Naive thymus-derived CD4-positive, alpha-beta T cell (primary cell): ENCODE measurements around the gene TMEM132C. TPM values are rescaled to one million over a fixed set of nuclear protein-coding genes. Genes with fewer than 3 reads are reported as not detected.
"Not testable (repeated sequence)": the region's sequence is repeated elsewhere in the genome, so short reads cannot be mapped to it uniquely, and the experiment has no call there.

Experiments
- ATAC-seq: fragments of 150-1000 bp; cut with Tn5 transposase; 2 replicates; pipeline ENCODE4 v1.10.0; 2021; ENCODE audit warnings: mild to moderate bottlenecking, moderate library complexity
- CTCF ChIA-PET: fragments of 350-600 bp; sonication (Branson Sonifier 250); formaldehyde crosslinking; loops from one replicate; lab custom pipeline; 2021; ENCODE audit warnings: antibody characterized with exemption; lab: Charles Lee
- POLR2A ChIA-PET: fragments of 350-600 bp; sonication (Branson Sonifier 250); formaldehyde crosslinking; loops from one replicate; lab custom pipeline; 2021; ENCODE audit warnings: antibody characterized with exemption, inconsistent platforms; lab: Charles Lee
- DNase-seq, 9 donors: peaks; one replicate each; pipeline versions ENCODE4 v3.0.0 to v3.0.0-alpha.2; 2020 to 2022; ENCODE audit warnings: mixed read lengths in 1 of 9
- H3K27ac ChIP-seq: one replicate; pipeline ENCODE4 v1.7.0; 2013; ENCODE audit warnings: mild to moderate bottlenecking, low read depth, low read length, moderate library complexity
- H3K27me3 ChIP-seq, 2 donors: one replicate each; pipeline ENCODE4 v1.7.0; 2013; ENCODE audit warnings: low read length in 2 of 2, mild to moderate bottlenecking in 2 of 2, moderate library complexity in 2 of 2; ENCODE audit not compliant: control insufficient read depth in 2 of 2, insufficient read depth in 2 of 2
- H3K36me3 ChIP-seq, 3 experiments: 1 replicate in 2 of 3; 2 replicates in 1 of 3; pipeline ENCODE4 v1.7.0; 2013; ENCODE audit warnings: low read length in 3 of 3, mild to moderate bottlenecking in 3 of 3, moderate library complexity in 1 of 3; ENCODE audit not compliant: insufficient read depth in 3 of 3, control insufficient read depth in 2 of 3
- H3K4me1 ChIP-seq, 2 donors: one replicate each; pipeline ENCODE4 v1.7.0; 2013; ENCODE audit warnings: low read length in 2 of 2, mild to moderate bottlenecking in 2 of 2, moderate library complexity in 1 of 2; ENCODE audit not compliant: control insufficient read depth in 2 of 2, insufficient read depth in 2 of 2
- H3K4me3 ChIP-seq: 2 replicates; pipeline ENCODE4 v1.7.0; 2013; ENCODE audit warnings: mild to moderate bottlenecking, low read length
- H3K9me3 ChIP-seq, 3 experiments: 1 replicate in 2 of 3; 2 replicates in 1 of 3; pipeline ENCODE4 v1.7.0; 2013; ENCODE audit warnings: low read length in 3 of 3; ENCODE audit not compliant: control insufficient read depth in 2 of 3
- H3K27ac Mint-ChIP-seq, 9 donors: one replicate each; pipeline ENCODE4 v1.8.0; 2020 to 2022; ENCODE audit warnings: mixed read lengths in 9 of 9, mild to moderate bottlenecking in 8 of 9, moderate library complexity in 5 of 9, inconsistent platforms in 2 of 9
- H3K27me3 Mint-ChIP-seq, 5 donors: one replicate each; pipeline ENCODE4 v1.8.0; 2021 to 2022; ENCODE audit warnings: mixed read lengths in 5 of 5, mild to moderate bottlenecking in 1 of 5
- H3K36me3 Mint-ChIP-seq, 5 donors: one replicate each; pipeline ENCODE4 v1.8.0; 2020 to 2022; ENCODE audit warnings: mixed read lengths in 5 of 5, mild to moderate bottlenecking in 3 of 5, inconsistent platforms in 1 of 5
- H3K4me1 Mint-ChIP-seq, 7 donors: one replicate each; pipeline ENCODE4 v1.8.0; 2020 to 2022; ENCODE audit warnings: mixed read lengths in 7 of 7, mild to moderate bottlenecking in 3 of 7, inconsistent platforms in 1 of 7
- H3K4me3 Mint-ChIP-seq, 10 donors: one replicate each; pipeline ENCODE4 v1.8.0; 2020 to 2022; ENCODE audit warnings: mild to moderate bottlenecking in 10 of 10, mixed read lengths in 10 of 10, moderate library complexity in 6 of 10, inconsistent platforms in 2 of 10
- H3K9me3 Mint-ChIP-seq, 11 donors: one replicate each; pipeline ENCODE4 v1.8.0; 2020 to 2022; ENCODE audit warnings: mixed read lengths in 11 of 11, mild to moderate bottlenecking in 4 of 11, inconsistent platforms in 1 of 11, moderate library complexity in 1 of 11
- intact Hi-C, 2 donors: fragments of 100-400 bp; cut with micrococcal nuclease; formaldehyde crosslinking; loops; one replicate each; pipeline ENCODE4 v1.15.1; 2023
- polyA plus RNA-seq, 2 donors: library from polyadenylated mRNA; unstranded; fragments of 300-500 nt; fragmentation: Illumina TruSeq; gene quantifications; one replicate each; pipeline ENCODE4 v1.2.3, GENCODE V29; 2021
- total RNA-seq, 6 experiments: library from RNA in 5 of 6; stranded (reverse) in 5 of 6; gene quantifications; 1 replicate in 5 of 6; 2 replicates in 1 of 6; pipeline ENCODE4 v1.2.3 and lab custom pipeline; 2021 to 2026

Gene TMEM132C
- total and polyA plus RNA-seq, 7 experiments from 2014 or later: not detected

DNA sequence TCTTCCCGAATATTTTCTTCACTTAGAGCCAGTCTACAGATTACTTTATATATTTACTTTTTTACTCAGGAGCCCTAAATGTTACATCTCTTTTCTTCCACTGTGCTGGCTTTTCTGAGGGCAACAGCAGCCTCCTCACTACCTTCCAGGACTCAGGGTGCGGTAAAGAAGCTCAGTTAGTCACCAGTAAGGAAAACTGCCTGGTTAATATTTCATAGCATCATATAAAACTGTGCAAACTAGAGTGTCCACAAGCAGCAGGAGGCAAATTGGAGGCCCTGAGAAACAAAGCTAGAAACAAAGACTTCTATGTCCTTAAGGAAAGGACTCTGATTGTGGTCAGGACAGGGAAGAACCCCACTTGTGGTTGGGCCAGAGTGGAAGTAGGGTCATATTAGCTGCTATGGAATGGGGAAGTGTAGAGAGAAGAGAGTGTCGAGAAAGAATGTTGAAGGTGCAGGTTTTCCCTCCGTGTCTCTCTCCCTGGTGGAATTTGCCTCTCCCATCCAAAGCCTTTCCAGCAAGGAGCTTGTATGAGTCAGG lies 336.7 kb downstream of the TMEM132C start:
- no peaks in the 10 kb centered on the region for H3K36me3 Mint-ChIP-seq
- H3K4me1 ChIP-seq: no peaks in the 10 kb centered on the region
- H3K4me3 ChIP-seq: no peak overlapping the region
- ChIA-PET POLR2A (no interaction called here), CTCF (no interaction called here)
- no peaks in the 10 kb centered on the region for H3K27me3 ChIP-seq
- H3K4me3 Mint-ChIP-seq: no peak overlapping the region
- DNase-seq (no peak), ATAC-seq (no peak)
- no peaks in the 10 kb centered on the region for H3K4me1 Mint-ChIP-seq
- peaks cover 0 to 3% (median 0%) of the 10 kb centered on the region in 11 donors for H3K9me3 Mint-ChIP-seq
- no peaks in the 10 kb centered on the region for H3K36me3 ChIP-seq
- peaks cover 0 to 3% (median 0%) of the 10 kb centered on the region in 5 donors for H3K27me3 Mint-ChIP-seq
- no peak overlapping the region for H3K27ac Mint-ChIP-seq
- intact Hi-C loops: no loop called here
- H3K9me3 ChIP-seq: no peaks in the 10 kb centered on the region
- no peak overlapping the region for H3K27ac ChIP-seq

DNA sequence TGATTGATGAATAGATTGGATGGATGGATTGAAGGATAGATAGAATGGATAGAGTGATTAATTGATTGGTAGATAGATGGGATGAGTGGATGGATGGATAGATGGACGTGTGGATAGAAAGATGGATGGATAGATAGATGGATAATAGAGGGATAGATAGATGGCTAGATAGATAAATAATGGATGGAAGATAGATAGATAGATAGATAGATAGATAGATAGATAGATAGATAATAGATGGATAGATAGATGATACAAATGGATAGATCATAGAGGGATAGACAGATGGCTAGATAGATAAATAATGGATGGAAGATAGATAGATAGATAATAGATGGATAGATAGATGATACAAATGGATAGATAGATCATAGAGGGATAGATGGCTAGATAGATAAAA lies 337.2 kb downstream of the TMEM132C start:
- H3K4me3 ChIP-seq, H3K4me1 ChIP-seq, H3K4me3 Mint-ChIP-seq, H3K27ac ChIP-seq, H3K4me1 Mint-ChIP-seq, H3K27ac Mint-ChIP-seq, CTCF ChIA-PET, POLR2A ChIA-PET, H3K36me3 Mint-ChIP-seq, intact Hi-C loops, H3K9me3 ChIP-seq, ATAC-seq, H3K27me3 ChIP-seq, H3K27me3 Mint-ChIP-seq, H3K9me3 Mint-ChIP-seq, DNase-seq, H3K36me3 ChIP-seq: not testable (repeated sequence)

DNA sequence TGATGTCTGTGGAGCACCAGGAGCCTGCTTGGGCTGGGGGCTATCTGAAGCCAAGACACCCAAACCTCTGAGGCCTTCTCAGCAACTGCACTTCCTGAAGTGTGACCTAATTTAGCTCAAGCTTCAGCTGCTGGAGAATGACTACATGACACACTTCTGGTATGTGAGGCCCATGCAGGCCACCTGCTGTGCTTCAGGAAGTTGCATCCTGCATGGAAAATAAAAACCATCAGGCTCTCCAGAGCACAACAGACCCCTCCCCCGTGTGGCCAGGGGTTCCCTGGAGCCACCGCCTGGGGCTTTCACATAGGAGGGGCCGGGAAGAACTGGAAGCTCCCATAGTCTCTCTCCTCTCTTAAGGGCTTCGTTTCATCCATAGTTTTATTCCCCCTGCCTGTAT lies 339.1 kb downstream of the TMEM132C start:
- POLR2A ChIA-PET: no interaction called here
- H3K27ac Mint-ChIP-seq: no peak overlapping the region

DNA sequence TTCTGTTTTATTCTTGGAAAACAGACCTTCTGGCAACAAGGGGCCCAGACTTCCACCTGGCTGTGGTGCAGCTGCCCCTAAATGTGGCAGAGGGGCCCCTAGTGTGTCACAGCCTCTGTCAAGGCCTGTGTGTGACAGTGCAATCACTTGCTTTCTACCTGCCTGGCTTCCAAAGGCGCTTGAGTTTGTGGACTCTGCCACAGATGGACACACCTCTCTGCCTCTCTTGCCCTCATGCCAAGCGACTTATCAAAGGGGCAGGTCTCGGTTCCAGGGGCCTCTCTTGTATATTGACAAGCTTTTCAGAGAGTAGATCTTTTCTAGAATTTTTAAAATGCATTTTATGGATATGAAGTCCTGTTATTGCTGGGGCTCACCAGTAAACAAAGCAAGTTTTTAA lies 339.6 kb downstream of the TMEM132C start:
- no peak overlapping the region for H3K27ac ChIP-seq
- ATAC-seq (no peak), DNase-seq (no peak)
- H3K27me3 Mint-ChIP-seq: peaks cover 0 to 8% (median 0%) of the 10 kb centered on the region in 5 donors
- H3K27me3 ChIP-seq: no peaks in the 10 kb centered on the region
- CTCF ChIA-PET: no interaction called here
- H3K9me3 Mint-ChIP-seq: peaks cover 0 to 4% (median 0%) of the 10 kb centered on the region in 11 donors
- H3K4me1 Mint-ChIP-seq: no peaks in the 10 kb centered on the region
- H3K36me3 ChIP-seq: no peaks in the 10 kb centered on the region
- no peaks in the 10 kb centered on the region for H3K36me3 Mint-ChIP-seq
- intact Hi-C loops: no loop called here
- H3K4me3 ChIP-seq: no peak overlapping the region
- H3K27ac Mint-ChIP-seq: no peak overlapping the region
- H3K9me3 ChIP-seq: no peaks in the 10 kb centered on the region
- no peaks in the 10 kb centered on the region for H3K4me1 ChIP-seq
- POLR2A ChIA-PET: no interaction called here
- no peak overlapping the region for H3K4me3 Mint-ChIP-seq

More for the DNA sequence above, 339.1 kb downstream of the TMEM132C start:
- CTCF ChIA-PET: no interaction called here
- no peaks in the 10 kb centered on the region for H3K9me3 ChIP-seq
- Mint-ChIP-seq H3K4me3 (no peak overlapping the region), H3K27me3 (peaks cover 0 to 4% (median 0%) of the 10 kb centered on the region in 5 donors), H3K36me3 (no peaks in the 10 kb centered on the region), H3K4me1 (no peaks in the 10 kb centered on the region), H3K9me3 (peaks cover 0 to 3% (median 0%) of the 10 kb centered on the region in 11 donors)
- no peaks in the 10 kb centered on the region for H3K4me1 ChIP-seq
- no peak overlapping the region for H3K4me3 ChIP-seq
- no peak overlapping the region for H3K27ac ChIP-seq
- no peaks in the 10 kb centered on the region for H3K27me3 ChIP-seq
- no peak for ATAC-seq
- intact Hi-C loops: no loop called here
- DNase-seq: no peak
- H3K36me3 ChIP-seq: no peaks in the 10 kb centered on the region

DNA sequence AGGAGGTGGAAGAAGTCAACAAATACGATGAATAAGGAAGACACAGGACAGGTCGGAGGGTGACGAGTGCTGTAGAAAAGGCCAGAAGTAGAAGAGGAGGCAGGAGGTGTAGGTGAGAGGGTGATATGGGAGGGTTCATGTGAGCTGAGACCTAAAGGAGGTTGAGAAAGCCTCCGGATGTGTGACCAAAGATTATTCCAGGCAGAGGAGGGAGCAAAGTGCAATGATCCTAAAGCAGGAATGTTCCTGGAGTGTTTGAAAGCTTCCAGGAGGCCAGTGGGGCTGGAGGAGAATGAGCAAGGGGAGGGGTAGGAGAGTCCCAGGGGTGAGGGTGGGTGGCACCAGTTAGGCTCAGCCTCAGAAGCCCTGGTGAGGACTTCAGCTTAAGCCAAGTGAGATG lies 340.0 kb downstream of the TMEM132C start:
- no peak overlapping the region for H3K4me3 Mint-ChIP-seq
- DNase-seq (no peak), ATAC-seq (no peak)
- no peak overlapping the region for H3K27ac Mint-ChIP-seq
- no peaks in the 10 kb centered on the region for H3K36me3 Mint-ChIP-seq
- POLR2A ChIA-PET: no interaction called here
- peaks cover 0 to 8% (median 0%) of the 10 kb centered on the region in 5 donors for H3K27me3 Mint-ChIP-seq
- Histone ChIP-seq H3K27me3 (no peaks in the 10 kb centered on the region), H3K27ac (no peak overlapping the region), H3K4me1 (no peaks in the 10 kb centered on the region), H3K36me3 (no peaks in the 10 kb centered on the region), H3K9me3 (no peaks in the 10 kb centered on the region), H3K4me3 (no peak overlapping the region)
- intact Hi-C loops: no loop called here
- CTCF ChIA-PET: no interaction called here
- peaks cover 0 to 4% (median 0%) of the 10 kb centered on the region in 11 donors for H3K9me3 Mint-ChIP-seq
- H3K4me1 Mint-ChIP-seq: no peaks in the 10 kb centered on the region

DNA sequence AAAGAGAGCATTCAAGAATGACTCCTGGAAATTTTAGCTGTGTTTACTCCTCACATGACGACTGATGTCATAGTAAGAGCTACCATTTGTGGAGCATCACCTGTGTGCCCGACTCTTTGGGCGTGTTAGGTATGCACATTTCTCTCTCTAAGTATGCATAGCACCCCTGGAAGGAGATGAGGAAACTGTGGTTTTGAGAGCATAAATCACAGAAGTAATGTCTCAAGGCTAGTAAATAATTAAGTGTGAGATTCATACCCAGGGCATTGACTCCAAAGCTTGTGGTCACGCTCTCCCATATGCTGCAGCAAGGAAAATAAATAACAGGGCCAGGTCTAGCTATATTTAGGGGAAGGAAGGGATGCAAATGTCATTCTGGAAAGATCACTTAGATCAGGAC lies 340.7 kb downstream of the TMEM132C start:
- Histone ChIP-seq H3K4me3 (no peak overlapping the region), H3K9me3 (no peaks in the 10 kb centered on the region), H3K27me3 (no peaks in the 10 kb centered on the region), H3K27ac (no peak overlapping the region), H3K4me1 (no peaks in the 10 kb centered on the region), H3K36me3 (no peaks in the 10 kb centered on the region)
- ChIA-PET CTCF (no interaction called here), POLR2A (no interaction called here)
- intact Hi-C loops: no loop called here
- Mint-ChIP-seq H3K27ac (no peak overlapping the region), H3K4me3 (no peak overlapping the region), H3K36me3 (no peaks in the 10 kb centered on the region), H3K4me1 (no peaks in the 10 kb centered on the region), H3K27me3 (peaks cover 0 to 8% (median 1%) of the 10 kb centered on the region in 5 donors), H3K9me3 (peaks cover 0 to 4% (median 0%) of the 10 kb centered on the region in 11 donors)
- ATAC-seq: no peak
- no peak for DNase-seq

DNA sequence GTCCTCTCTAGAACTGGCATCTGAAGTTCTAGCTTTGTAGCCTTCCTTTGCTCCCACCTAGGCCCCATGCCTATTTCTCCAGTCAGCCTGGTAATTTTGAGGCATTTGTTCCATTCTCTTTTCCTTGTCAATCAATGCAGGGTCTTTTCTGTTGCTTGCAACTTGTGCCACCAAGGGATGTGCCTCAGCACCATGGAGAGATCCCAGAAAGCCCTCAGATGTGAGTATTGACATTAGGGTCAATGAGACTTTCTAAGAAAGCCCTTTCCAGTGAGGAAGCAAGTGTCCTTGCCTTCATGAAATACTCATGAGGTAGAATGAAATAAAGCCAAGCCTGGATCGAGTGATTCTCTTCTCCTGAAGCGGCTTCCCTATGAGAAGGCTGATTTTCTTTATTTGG lies 342.9 kb downstream of the TMEM132C start:
- peaks cover 0 to 4% (median 0%) of the 10 kb centered on the region in 11 donors for H3K9me3 Mint-ChIP-seq
- H3K4me1 Mint-ChIP-seq: no peaks in the 10 kb centered on the region
- no peak overlapping the region for H3K27ac Mint-ChIP-seq
- Histone ChIP-seq H3K27me3 (no peaks in the 10 kb centered on the region), H3K4me3 (no peak overlapping the region), H3K27ac (no peak overlapping the region), H3K36me3 (no peaks in the 10 kb centered on the region), H3K4me1 (no peaks in the 10 kb centered on the region), H3K9me3 (no peaks in the 10 kb centered on the region)
- ATAC-seq: no peak
- no peaks in the 10 kb centered on the region for H3K36me3 Mint-ChIP-seq
- H3K27me3 Mint-ChIP-seq: peaks cover 0 to 9% (median 3%) of the 10 kb centered on the region in 5 donors
- POLR2A ChIA-PET: no interaction called here
- intact Hi-C loops: no loop called here
- no peak overlapping the region for H3K4me3 Mint-ChIP-seq
- no peak for DNase-seq
- CTCF ChIA-PET: interaction anchor here (0.6 kb wide), 1 partner anchor 1885 kb away, joined by 3 read pairs; no protein-coding TSS in a partner anchor
